ENCODE measurements around the gene DOK5. TPM values are rescaled to one million over a fixed set of nuclear protein-coding genes. Genes with fewer than 3 reads are reported as not detected.

The DOK5 gene
- total and polyA plus RNA-seq, 2 experiments from 2014 or later, result 5.0 to 6.9 TPM

DNA sequence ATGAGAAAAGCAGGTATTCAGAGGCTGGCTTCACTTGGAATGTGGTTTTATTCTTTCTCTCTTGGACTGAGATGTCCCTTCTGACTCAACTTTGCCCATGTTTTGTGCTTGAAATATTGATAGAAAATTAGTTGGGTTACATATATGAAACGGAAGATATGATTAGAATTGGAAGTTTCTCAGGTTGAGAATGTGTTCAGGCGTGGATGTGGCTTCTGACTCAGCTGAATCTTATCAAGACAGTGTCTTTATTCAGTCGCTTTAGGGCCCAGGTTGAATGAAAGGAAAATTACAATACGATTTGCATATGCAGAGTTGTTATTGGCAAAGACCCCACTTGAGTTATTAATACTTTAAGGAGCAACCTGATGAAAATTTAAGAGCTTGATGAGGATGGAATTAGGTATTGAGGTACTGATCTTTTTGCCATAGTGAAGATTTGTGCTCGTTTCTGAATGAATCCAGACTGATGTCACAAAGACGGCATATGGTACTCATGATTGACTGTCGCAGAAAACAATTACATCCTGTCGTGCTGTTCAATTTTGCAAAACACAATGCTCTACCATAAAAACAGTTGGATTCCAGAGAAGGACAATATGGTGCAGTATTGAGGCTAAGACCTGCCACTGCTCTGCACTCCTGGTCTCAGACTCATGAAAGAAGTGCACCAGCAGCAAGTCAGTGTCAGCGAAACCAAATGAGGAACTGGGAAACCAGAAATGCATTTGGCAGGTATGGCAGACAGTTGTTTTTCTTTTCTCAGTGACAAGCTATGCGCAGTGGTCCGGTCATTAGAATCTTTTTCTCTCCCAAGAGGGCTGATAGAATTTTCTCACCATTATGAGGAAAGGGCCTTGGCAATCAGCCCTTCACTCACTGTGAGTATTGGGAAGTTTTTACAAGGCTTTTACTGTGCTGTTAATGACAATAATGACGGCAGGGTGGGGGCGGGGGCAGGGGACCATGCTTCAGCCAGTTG, 158.3 kb downstream of the DOK5 start:
- H3K4me1 Mint-ChIP-seq, result peaks cover 24% of the 10 kb centered on the region
- no peak for ATAC-seq
- DNase-seq (ENCODE audit: low spot score), result no peak
- no peaks in the 10 kb centered on the region for H3K79me2 ChIP-seq (replicated peaks; ENCODE audit: insufficient read depth)
- H3K9me2 ChIP-seq (ENCODE audit: insufficient read depth), result peaks cover 7% of the 10 kb centered on the region; the same call in 1 of the 2 replicates
- no peaks in the 10 kb centered on the region for H3F3A ChIP-seq (replicated peaks; ENCODE audit: low read depth)
- H3K27ac ChIP-seq (ENCODE audit: low read depth), result 0 out of 2 replicates have a peak overlapping the region, but pooled peaks have one; percentile 58
- no peaks in the 10 kb centered on the region for H4K20me1 ChIP-seq (replicated peaks; ENCODE audit: insufficient read depth)
- H3K27ac Mint-ChIP-seq, result peak overlapping the region; percentile 51; the same call in 1 of the 2 replicates
- H3K36me3 Mint-ChIP-seq (ENCODE audit: low read depth), result peaks cover 22% of the 10 kb centered on the region; the same call in 2 of the 3 replicates
- H3K27me3 Mint-ChIP-seq (ENCODE audit: insufficient read depth, low read depth, poor library complexity), result peaks cover 2% of the 10 kb centered on the region
- H3K4me3 ChIP-seq, result no peak overlapping the region
- peak overlapping the region; percentile 47 for H3K4me2 ChIP-seq
- H3K4me3 Mint-ChIP-seq, result no peak overlapping the region
- no peaks in the 10 kb centered on the region for H3K27me3 ChIP-seq (ENCODE audit: insufficient read depth)
- no peak for TF ChIP-seq STAT1 (IDR thresholded peaks at IDR 0.05; ENCODE audit: unreplicated experiment)
- TF ChIP-seq ZNF114 (CRISPR knock-in tag; IDR thresholded peaks at IDR 0.05), result no peak
- no peak for TF ChIP-seq EZH2phosphoT487 (IDR thresholded peaks at IDR 0.05; ENCODE audit: unreplicated experiment)
- TF ChIP-seq EZH2 (IDR thresholded peaks at IDR 0.05; ENCODE audit: low read depth, unreplicated experiment), result no peak
- TF ChIP-seq POLR2AphosphoS5 (IDR thresholded peaks at IDR 0.05; ENCODE audit: low read depth), result no peak
- TF ChIP-seq, protein P1, sequence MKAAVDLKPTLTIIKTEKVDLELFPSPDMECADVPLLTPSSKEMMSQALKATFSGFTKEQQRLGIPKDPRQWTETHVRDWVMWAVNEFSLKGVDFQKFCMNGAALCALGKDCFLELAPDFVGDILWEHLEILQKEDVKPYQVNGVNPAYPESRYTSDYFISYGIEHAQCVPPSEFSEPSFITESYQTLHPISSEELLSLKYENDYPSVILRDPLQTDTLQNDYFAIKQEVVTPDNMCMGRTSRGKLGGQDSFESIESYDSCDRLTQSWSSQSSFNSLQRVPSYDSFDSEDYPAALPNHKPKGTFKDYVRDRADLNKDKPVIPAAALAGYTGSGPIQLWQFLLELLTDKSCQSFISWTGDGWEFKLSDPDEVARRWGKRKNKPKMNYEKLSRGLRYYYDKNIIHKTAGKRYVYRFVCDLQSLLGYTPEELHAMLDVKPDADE (IDR thresholded peaks at IDR 0.05), result no peak
- TF ChIP-seq NANOG (IDR thresholded peaks at IDR 0.05; ENCODE audit: borderline replicate concordance), result no peak
- no peak for TF ChIP-seq JUNB (IDR thresholded peaks at IDR 0.05; ENCODE audit: unreplicated experiment)
- no peak for TF ChIP-seq CTCF (conservative IDR thresholded peaks at IDR 0.05; ENCODE audit: low read depth in 2 of 2)
- TF ChIP-seq, protein P2, sequence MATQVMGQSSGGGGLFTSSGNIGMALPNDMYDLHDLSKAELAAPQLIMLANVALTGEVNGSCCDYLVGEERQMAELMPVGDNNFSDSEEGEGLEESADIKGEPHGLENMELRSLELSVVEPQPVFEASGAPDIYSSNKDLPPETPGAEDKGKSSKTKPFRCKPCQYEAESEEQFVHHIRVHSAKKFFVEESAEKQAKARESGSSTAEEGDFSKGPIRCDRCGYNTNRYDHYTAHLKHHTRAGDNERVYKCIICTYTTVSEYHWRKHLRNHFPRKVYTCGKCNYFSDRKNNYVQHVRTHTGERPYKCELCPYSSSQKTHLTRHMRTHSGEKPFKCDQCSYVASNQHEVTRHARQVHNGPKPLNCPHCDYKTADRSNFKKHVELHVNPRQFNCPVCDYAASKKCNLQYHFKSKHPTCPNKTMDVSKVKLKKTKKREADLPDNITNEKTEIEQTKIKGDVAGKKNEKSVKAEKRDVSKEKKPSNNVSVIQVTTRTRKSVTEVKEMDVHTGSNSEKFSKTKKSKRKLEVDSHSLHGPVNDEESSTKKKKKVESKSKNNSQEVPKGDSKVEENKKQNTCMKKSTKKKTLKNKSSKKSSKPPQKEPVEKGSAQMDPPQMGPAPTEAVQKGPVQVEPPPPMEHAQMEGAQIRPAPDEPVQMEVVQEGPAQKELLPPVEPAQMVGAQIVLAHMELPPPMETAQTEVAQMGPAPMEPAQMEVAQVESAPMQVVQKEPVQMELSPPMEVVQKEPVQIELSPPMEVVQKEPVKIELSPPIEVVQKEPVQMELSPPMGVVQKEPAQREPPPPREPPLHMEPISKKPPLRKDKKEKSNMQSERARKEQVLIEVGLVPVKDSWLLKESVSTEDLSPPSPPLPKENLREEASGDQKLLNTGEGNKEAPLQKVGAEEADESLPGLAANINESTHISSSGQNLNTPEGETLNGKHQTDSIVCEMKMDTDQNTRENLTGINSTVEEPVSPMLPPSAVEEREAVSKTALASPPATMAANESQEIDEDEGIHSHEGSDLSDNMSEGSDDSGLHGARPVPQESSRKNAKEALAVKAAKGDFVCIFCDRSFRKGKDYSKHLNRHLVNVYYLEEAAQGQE (IDR thresholded peaks at IDR 0.05; ENCODE audit: unreplicated experiment), result no peak
- TF ChIP-seq CREB1 (CRISPR knock-in tag; IDR thresholded peaks at IDR 0.05; ENCODE audit: low read depth), result no peak
- TF ChIP-seq ZNF331 (CRISPR knock-in tag; IDR thresholded peaks at IDR 0.05; ENCODE audit: low read depth), result no peak
- no peak for TF ChIP-seq ZNF462 (CRISPR knock-in tag; IDR thresholded peaks at IDR 0.05)
- H3K36me3 ChIP-seq (ENCODE audit: insufficient read depth), result no peaks in the 10 kb centered on the region
- H3K9me3 Mint-ChIP-seq, result peaks cover 17% of the 10 kb centered on the region; the same call in 2 of the 3 replicates
- H3K4me1 ChIP-seq (ENCODE audit: insufficient read depth), result peaks cover 23% of the 10 kb centered on the region
- H2AFZ ChIP-seq, result no peak overlapping the region

All from GM23338 (cell line).